ENCODE data around the gene GGTLC1. TPM values are rescaled to one million over a fixed set of nuclear protein-coding genes. Genes with fewer than 3 reads are reported as not detected.
A peak's percentile ranks its signal among the peaks of the same experiment; 100 is the strongest.

Gene GGTLC1
- total RNA-seq, 4 donors from 2014 or later, result not detected

DNA sequence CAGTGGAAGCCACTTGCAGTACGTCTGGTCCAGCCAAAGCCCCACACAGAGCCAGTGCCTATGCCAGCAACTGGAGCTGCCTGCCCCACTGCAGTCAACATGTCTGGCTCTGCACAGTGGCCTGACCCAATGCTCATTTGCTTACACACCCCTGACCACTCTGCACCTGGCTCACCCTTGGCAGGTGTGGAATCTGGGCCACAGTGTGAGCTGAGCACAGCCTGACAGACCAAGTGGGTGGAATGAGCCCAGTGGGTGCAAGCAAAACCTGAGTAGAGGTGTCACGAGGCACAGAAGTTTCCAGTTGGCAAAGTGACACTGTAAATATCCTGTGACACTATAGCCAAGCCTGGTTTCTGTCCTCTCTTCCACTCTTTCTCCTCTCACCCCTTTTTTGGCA is 49.5 kb downstream of the GGTLC1 start:
- intact Hi-C loops (cut with DNase I; ENCODE audit: low total_unique reads) (no loop called here), in situ Hi-C loops (cut with MboI; ENCODE audit: low sequenced_read_pairs in 4 of 4) (loop anchor here in 1 of 4 donors (10.0 kb wide), 1 partner anchor 156 kb away; no protein-coding TSS in a partner anchor)
- TF ChIP-seq POLR2A (IDR thresholded peaks at IDR 0.05), result no peak
- TF ChIP-seq, protein P1, sequence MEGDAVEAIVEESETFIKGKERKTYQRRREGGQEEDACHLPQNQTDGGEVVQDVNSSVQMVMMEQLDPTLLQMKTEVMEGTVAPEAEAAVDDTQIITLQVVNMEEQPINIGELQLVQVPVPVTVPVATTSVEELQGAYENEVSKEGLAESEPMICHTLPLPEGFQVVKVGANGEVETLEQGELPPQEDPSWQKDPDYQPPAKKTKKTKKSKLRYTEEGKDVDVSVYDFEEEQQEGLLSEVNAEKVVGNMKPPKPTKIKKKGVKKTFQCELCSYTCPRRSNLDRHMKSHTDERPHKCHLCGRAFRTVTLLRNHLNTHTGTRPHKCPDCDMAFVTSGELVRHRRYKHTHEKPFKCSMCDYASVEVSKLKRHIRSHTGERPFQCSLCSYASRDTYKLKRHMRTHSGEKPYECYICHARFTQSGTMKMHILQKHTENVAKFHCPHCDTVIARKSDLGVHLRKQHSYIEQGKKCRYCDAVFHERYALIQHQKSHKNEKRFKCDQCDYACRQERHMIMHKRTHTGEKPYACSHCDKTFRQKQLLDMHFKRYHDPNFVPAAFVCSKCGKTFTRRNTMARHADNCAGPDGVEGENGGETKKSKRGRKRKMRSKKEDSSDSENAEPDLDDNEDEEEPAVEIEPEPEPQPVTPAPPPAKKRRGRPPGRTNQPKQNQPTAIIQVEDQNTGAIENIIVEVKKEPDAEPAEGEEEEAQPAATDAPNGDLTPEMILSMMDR (IDR thresholded peaks at IDR 0.05 in 4 of 5, conservative IDR thresholded peaks at IDR 0.05 in 1 of 5), result no peak
- H3K36me3 ChIP-seq, result no peaks in the 10 kb centered on the region
- ATAC-seq, result no peak
- H3K27ac ChIP-seq, result no peak overlapping the region
- H3K27me3 ChIP-seq, result no peaks in the 10 kb centered on the region
- no peaks in the 10 kb centered on the region for H3K9me3 ChIP-seq
- H3K4me3 ChIP-seq, result no peak overlapping the region
- DNase-seq, result no peak
- no peaks in the 10 kb centered on the region for H3K4me1 ChIP-seq

DNA sequence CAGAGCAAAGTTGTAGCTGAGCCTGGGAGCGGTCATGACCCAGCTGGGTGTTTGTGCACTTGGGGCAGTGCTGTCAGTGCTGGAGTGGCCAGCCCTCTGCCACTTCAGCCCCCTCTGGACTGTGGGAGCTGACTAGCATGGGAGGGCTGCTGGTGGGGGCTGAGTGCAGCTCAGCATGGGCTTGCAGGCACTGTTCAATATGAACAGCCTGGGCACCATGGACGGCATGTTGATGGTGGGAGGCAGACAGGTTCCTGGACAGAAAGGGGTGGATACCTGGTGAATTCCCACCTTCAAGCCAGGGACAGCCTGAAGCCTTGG is 50.5 kb downstream of the GGTLC1 start:
- Histone ChIP-seq H3K9me3 (no peaks in the 10 kb centered on the region), H3K4me3 (no peak overlapping the region), H3K27me3 (no peaks in the 10 kb centered on the region), H3K36me3 (no peaks in the 10 kb centered on the region), H3K27ac (no peak overlapping the region), H3K4me1 (no peaks in the 10 kb centered on the region)
- ATAC-seq, result no peak
- intact Hi-C loops (cut with DNase I; ENCODE audit: low total_unique reads), result no loop called here
- DNase-seq, result no peak
- TF ChIP-seq, protein P1 (IDR thresholded peaks at IDR 0.05 in 4 of 5, conservative IDR thresholded peaks at IDR 0.05 in 1 of 5), result no peak
- no peak for TF ChIP-seq POLR2A (IDR thresholded peaks at IDR 0.05)
- in situ Hi-C loops (cut with MboI; ENCODE audit: low sequenced_read_pairs in 4 of 4), result loop anchor here in 1 of 4 donors (10.0 kb wide), 1 partner anchor 157 kb away; no protein-coding TSS in a partner anchor

DNA sequence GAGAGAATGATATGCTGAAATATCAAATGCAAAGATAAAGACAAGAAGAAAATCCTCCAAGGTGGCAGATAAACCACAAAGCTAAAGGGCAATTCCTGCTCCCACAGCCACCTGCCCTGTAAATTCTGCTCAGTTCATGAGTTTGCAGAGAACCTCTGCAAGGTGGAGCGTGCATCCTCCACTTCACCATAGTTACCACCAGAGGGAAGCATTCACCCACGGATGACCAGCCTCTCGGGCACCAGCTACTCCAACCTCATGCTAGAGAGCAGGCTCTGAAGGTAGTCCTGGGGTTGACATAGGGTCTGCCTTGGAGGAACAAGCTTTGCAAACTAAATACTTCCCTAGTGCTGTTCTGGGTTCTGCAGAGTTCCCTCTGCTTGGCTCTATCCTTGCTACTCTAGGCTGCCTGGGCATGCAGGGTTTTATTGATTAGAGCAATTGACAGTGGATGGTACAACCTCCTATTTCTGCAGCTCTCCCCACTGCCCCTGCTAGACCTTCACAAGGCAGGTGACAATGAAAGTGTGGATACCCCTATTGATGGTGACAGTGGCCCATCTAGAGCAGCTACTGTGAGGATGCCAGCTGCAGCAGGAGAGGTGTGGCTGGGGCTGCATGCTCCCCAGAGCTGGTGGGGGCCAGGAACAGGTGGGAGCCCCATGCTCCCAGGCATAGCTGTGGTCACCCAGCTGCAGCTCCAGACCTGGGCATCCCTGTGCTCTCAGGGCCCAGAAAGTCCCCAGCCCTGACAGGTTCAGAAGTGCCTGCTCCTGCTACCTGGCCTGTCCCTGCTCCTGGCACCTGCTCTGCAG is 51.1 kb downstream of the GGTLC1 start:
- in situ Hi-C loops (cut with MboI; ENCODE audit: low sequenced_read_pairs in 4 of 4), result loop anchor here in 1 of 4 donors (10.0 kb wide), 1 partner anchor 157 kb away; no protein-coding TSS in a partner anchor
- peak; percentile 11 to 20 for DNase-seq

More for the DNA sequence above, 51.1 kb downstream of the GGTLC1 start:
- Histone ChIP-seq H3K4me1 (no peaks in the 10 kb centered on the region), H3K27me3 (no peaks in the 10 kb centered on the region), H3K4me3 (no peak overlapping the region), H3K9me3 (no peaks in the 10 kb centered on the region), H3K27ac (no peak overlapping the region), H3K36me3 (no peaks in the 10 kb centered on the region)
- TF ChIP-seq POLR2A (IDR thresholded peaks at IDR 0.05), result no peak
- TF ChIP-seq, protein P1 (IDR thresholded peaks at IDR 0.05 in 4 of 5, conservative IDR thresholded peaks at IDR 0.05 in 1 of 5), result peak; percentile 15 to 60 (median 55)
- peak; percentile 27 to 69 for ATAC-seq
- intact Hi-C loops (cut with DNase I; ENCODE audit: low total_unique reads), result no loop called here

Other genes starting within 250 kb of the GGTLC1 start
- gene CST1, start 237.8 kb downstream of the GGTLC1 start, total RNA-seq, result not detected
- not detected for gene CST2, start 162.1 kb downstream of the GGTLC1 start, total RNA-seq
- not detected for gene CST5, start 109.0 kb downstream of the GGTLC1 start, total RNA-seq

All from gastrocnemius medialis (tissue), 4 donors.